H9 (cell line): ENCODE measurements around the gene BEST2. TPM values are rescaled to one million over a fixed set of nuclear protein-coding genes. Genes with fewer than 3 reads are reported as not detected.
A peak's percentile ranks its signal among the peaks of the same experiment; 100 is the strongest.

Experiments
- DNase-seq: peaks from one replicate; pipeline ENCODE4 v3.0.0-alpha.2; 2017
- H2AFZ ChIP-seq: one replicate; pipeline ENCODE4 v1.6.1; 2013; ENCODE audit warnings: mild to moderate bottlenecking, low read length, control low read depth, moderate library complexity
- H2AK5ac ChIP-seq: 2 replicates; pipeline ENCODE4 v1.6.1; 2013; ENCODE audit warnings: low read length, control low read depth, mixed read lengths; ENCODE audit not compliant: insufficient read length
- H2BK120ac ChIP-seq: one replicate; pipeline ENCODE4 v1.6.1; 2013; ENCODE audit warnings: low read depth, mild to moderate bottlenecking, low read length, control low read depth, inconsistent platforms; ENCODE audit not compliant: poor library complexity, severe bottlenecking
- H2BK12ac ChIP-seq: 2 replicates; pipeline ENCODE4 v1.6.1; 2013; ENCODE audit warnings: low read length, control low read depth, mixed read lengths, low read depth; ENCODE audit not compliant: insufficient read length
- H2BK15ac ChIP-seq: 2 replicates; pipeline ENCODE4 v1.6.1; 2013; ENCODE audit warnings: low read depth, low read length, control low read depth
- H2BK20ac ChIP-seq: one replicate; pipeline ENCODE4 v1.6.1; 2013; ENCODE audit warnings: low read depth, mild to moderate bottlenecking, low read length, control low read depth, inconsistent platforms; ENCODE audit not compliant: poor library complexity, severe bottlenecking
- H2BK5ac ChIP-seq: 2 replicates; pipeline ENCODE4 v1.6.1; 2013; ENCODE audit warnings: low read length, control low read depth, mixed read lengths; ENCODE audit not compliant: insufficient read length
- H3K14ac ChIP-seq: 2 replicates; pipeline ENCODE4 v1.6.1; 2013; ENCODE audit warnings: low read length, control low read depth; ENCODE audit not compliant: insufficient read depth
- H3K18ac ChIP-seq: 2 replicates; pipeline ENCODE4 v1.6.1; 2013; ENCODE audit warnings: low read depth, mild to moderate bottlenecking, mixed read lengths, low read length, control low read depth; ENCODE audit not compliant: insufficient read length
- H3K23ac ChIP-seq: 2 replicates; pipeline ENCODE4 v1.6.1; 2013; ENCODE audit warnings: low read length, control low read depth, mixed read lengths, low read depth; ENCODE audit not compliant: insufficient read length
- H3K23me2 ChIP-seq: 2 replicates; pipeline ENCODE4 v1.6.1; 2013; ENCODE audit warnings: low read depth, mild to moderate bottlenecking, mixed read lengths, low read length, control low read depth; ENCODE audit not compliant: insufficient read length, poor library complexity, severe bottlenecking
- H3K27ac ChIP-seq: 2 replicates; pipeline ENCODE4 v1.5.1; 2013; ENCODE audit warnings: low read length, control low read depth, mixed read lengths, low read depth; ENCODE audit not compliant: insufficient read length
- H3K27me3 ChIP-seq: 2 replicates; pipeline ENCODE4 v1.6.1; 2013; ENCODE audit warnings: low read length, control low read depth, inconsistent platforms; ENCODE audit not compliant: insufficient read depth
- H3K4ac ChIP-seq: 2 replicates; pipeline ENCODE4 v1.6.1; 2013; ENCODE audit warnings: low read depth, mild to moderate bottlenecking, control low read depth, inconsistent platforms, low read length, moderate library complexity
- H3K4me1 ChIP-seq: 2 replicates; pipeline ENCODE4 v1.6.1; 2013; ENCODE audit warnings: low read length, control low read depth, inconsistent platforms; ENCODE audit not compliant: insufficient read depth
- H3K4me2 ChIP-seq: 2 replicates; pipeline ENCODE4 v1.6.1; 2013; ENCODE audit warnings: low read length, control low read depth, mixed read lengths; ENCODE audit not compliant: insufficient read length, insufficient read depth
- H3K56ac ChIP-seq: 2 replicates; pipeline ENCODE4 v1.6.1; 2013; ENCODE audit warnings: low read depth, mild to moderate bottlenecking, mixed read lengths, low read length, control low read depth; ENCODE audit not compliant: insufficient read length
- H3K79me1 ChIP-seq: 2 replicates; pipeline ENCODE4 v1.6.1; 2013; ENCODE audit warnings: low read depth, mild to moderate bottlenecking, moderate library complexity, low read length, control low read depth, inconsistent platforms; ENCODE audit not compliant: insufficient read depth, poor library complexity, severe bottlenecking
- H3K79me2 ChIP-seq: 2 replicates; pipeline ENCODE4 v1.6.1; 2013; ENCODE audit warnings: low read length, control low read depth, inconsistent platforms; ENCODE audit not compliant: insufficient read depth
- H3K9ac ChIP-seq: 2 replicates; pipeline ENCODE4 v1.6.1; 2013; ENCODE audit warnings: low read length, control low read depth, mixed read lengths; ENCODE audit not compliant: insufficient read length; ENCODE audit errors: extremely low read depth
- H3K9me3 ChIP-seq: one replicate; pipeline ENCODE4 v1.6.1; 2013; ENCODE audit warnings: low read depth, low read length, inconsistent platforms; ENCODE audit not compliant: control insufficient read depth
- H3T11ph ChIP-seq: one replicate; pipeline ENCODE4 v1.6.1; 2013; ENCODE audit warnings: mild to moderate bottlenecking, low read length, control low read depth, inconsistent platforms
- H4K20me1 ChIP-seq: one replicate; pipeline ENCODE4 v1.6.1; 2013; ENCODE audit not compliant: control insufficient read depth, insufficient read length, insufficient read depth
- H4K5ac ChIP-seq: 2 replicates; pipeline ENCODE4 v1.6.1; 2013; ENCODE audit warnings: low read depth, mild to moderate bottlenecking, mixed read lengths, low read length, control low read depth; ENCODE audit not compliant: insufficient read length
- H4K8ac ChIP-seq: replicated peaks from 2 replicates; pipeline ENCODE4 v1.6.1; 2013; ENCODE audit warnings: low read length, control low read depth, mixed read lengths, low read depth; ENCODE audit not compliant: insufficient read length
- H4K91ac ChIP-seq: 2 replicates; pipeline ENCODE4 v1.6.1; 2013; ENCODE audit warnings: low read depth, mild to moderate bottlenecking, moderate library complexity, mixed read lengths, low read length, control low read depth; ENCODE audit not compliant: insufficient read length
- H3K27ac Mint-ChIP-seq, 3 experiments: 2 replicates in 2 of 3; 3 replicates in 1 of 3; pipeline ENCODE4 v1.8.0; 2020 to 2021; ENCODE audit warnings: mixed read lengths in 3 of 3, mild to moderate bottlenecking in 1 of 3, moderate library complexity in 1 of 3
- H3K27me3 Mint-ChIP-seq: 2 replicates; pipeline ENCODE4 v1.8.0; 2021; ENCODE audit warnings: low read depth, mild to moderate bottlenecking, moderate library complexity, mixed read lengths
- H3K36me3 Mint-ChIP-seq, 3 experiments: 2 replicates in 2 of 3; 3 replicates in 1 of 3; pipeline ENCODE4 v1.8.0; 2020 to 2021; ENCODE audit warnings: low read depth in 3 of 3, mixed read lengths in 3 of 3; ENCODE audit not compliant: insufficient read depth in 1 of 3
- H3K4me1 Mint-ChIP-seq, 2 experiments: 2 replicates each; pipeline ENCODE4 v1.8.0; 2020; ENCODE audit warnings: mixed read lengths in 2 of 2
- H3K4me3 Mint-ChIP-seq, 2 experiments: 2 replicates in 1 of 2; 3 replicates in 1 of 2; pipeline ENCODE4 v1.8.0; 2020 to 2021; ENCODE audit warnings: mild to moderate bottlenecking in 2 of 2, mixed read lengths in 2 of 2, moderate library complexity in 1 of 2
- H3K9me3 Mint-ChIP-seq, 2 experiments: 2 replicates in 1 of 2; 3 replicates in 1 of 2; pipeline ENCODE4 v1.8.0; 2020; ENCODE audit warnings: mild to moderate bottlenecking in 2 of 2, mixed read lengths in 2 of 2, moderate library complexity in 1 of 2
- WGBS: extraction: QIAGEN DNeasy Blood & Tissue Kit; methylation state at CpG from one replicate; pipeline ENCODE4 v1.1.7; 2013; ENCODE audit warnings: missing lambda C conversion rate, low lambda C conversion rate, mixed read lengths; ENCODE audit not compliant: insufficient read length; ENCODE audit errors: extremely low coverage; 5-methylcytosine and 5-hydroxymethylcytosine counted together
- total RNA-seq: library from RNA; stranded (reverse); gene quantifications from 2 replicates; pipeline ENCODE4 v1.2.1, GENCODE V29; 2021
- TF ChIP-seq, protein P1 (sequence below): fragments of 200-600 bp; sonication (generic); conservative IDR thresholded peaks from 3 replicates; pipeline ENCODE4 v1.8.0; 2021; ENCODE audit warnings: antibody characterized with exemption, mild to moderate bottlenecking

Gene BEST2
- total RNA-seq, 1 experiment from 2014 or later, result 1.6 TPM

DNA sequence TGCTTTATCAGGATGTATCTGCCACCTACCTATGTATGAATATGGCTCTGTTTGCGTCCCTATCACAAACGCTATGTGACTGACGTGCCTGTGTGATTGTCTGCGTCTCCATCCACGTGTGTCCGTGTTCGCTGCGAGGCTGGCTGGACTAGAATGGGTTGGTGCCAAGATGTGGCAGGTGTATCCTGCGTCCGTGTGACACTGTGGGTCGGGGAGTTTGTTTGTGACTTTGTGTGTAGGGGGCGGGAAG, 30.5 kb downstream of the BEST2 start:
- peak overlapping the region; percentile 71 for H3K4me2 ChIP-seq
- no peak overlapping the region for H3K9ac ChIP-seq
- H3K27ac Mint-ChIP-seq, result peak overlapping the region in 2 of 3 experiments; percentile 42 to 91; a peak in 3 of 7 replicates

More for the DNA sequence above, 30.5 kb downstream of the BEST2 start:
- Histone ChIP-seq H4K91ac (no peak overlapping the region), H3K9me3 (no peaks in the 10 kb centered on the region), H3K79me2 (no peaks in the 10 kb centered on the region), H4K8ac (no peak overlapping the region), H3K23ac (no peak overlapping the region), H2BK5ac (no peak overlapping the region), H3T11ph (no peak overlapping the region), H3K27me3 (no peaks in the 10 kb centered on the region), H2BK120ac (no peak overlapping the region), H3K27ac (no peak overlapping the region), H3K14ac (no peak overlapping the region), H3K4me1 (peaks cover 4% of the 10 kb centered on the region), H4K5ac (peak overlapping the region; percentile 27), H3K4ac (no peak overlapping the region), H2AFZ (no peak overlapping the region), H2BK20ac (no peak overlapping the region), H2BK12ac (no peak overlapping the region), H3K23me2 (peaks cover 23% of the 10 kb centered on the region), H3K79me1 (no peaks in the 10 kb centered on the region), H3K56ac (no peak overlapping the region), H3K18ac (peak overlapping the region; percentile 2), H2BK15ac (no peak overlapping the region), H4K20me1 (no peaks in the 10 kb centered on the region), H2AK5ac (no peak overlapping the region)
- Mint-ChIP-seq H3K36me3 (no peaks in the 10 kb centered on the region), H3K9me3 (no peaks in the 10 kb centered on the region), H3K4me1 (peaks cover 23 to 24% of the 10 kb centered on the region in 2 experiments), H3K4me3 (peak overlapping the region; percentile 63 to 85), H3K27me3 (no peaks in the 10 kb centered on the region; the same call in 1 of the 2 replicates)
- TF ChIP-seq, protein P1, sequence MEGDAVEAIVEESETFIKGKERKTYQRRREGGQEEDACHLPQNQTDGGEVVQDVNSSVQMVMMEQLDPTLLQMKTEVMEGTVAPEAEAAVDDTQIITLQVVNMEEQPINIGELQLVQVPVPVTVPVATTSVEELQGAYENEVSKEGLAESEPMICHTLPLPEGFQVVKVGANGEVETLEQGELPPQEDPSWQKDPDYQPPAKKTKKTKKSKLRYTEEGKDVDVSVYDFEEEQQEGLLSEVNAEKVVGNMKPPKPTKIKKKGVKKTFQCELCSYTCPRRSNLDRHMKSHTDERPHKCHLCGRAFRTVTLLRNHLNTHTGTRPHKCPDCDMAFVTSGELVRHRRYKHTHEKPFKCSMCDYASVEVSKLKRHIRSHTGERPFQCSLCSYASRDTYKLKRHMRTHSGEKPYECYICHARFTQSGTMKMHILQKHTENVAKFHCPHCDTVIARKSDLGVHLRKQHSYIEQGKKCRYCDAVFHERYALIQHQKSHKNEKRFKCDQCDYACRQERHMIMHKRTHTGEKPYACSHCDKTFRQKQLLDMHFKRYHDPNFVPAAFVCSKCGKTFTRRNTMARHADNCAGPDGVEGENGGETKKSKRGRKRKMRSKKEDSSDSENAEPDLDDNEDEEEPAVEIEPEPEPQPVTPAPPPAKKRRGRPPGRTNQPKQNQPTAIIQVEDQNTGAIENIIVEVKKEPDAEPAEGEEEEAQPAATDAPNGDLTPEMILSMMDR, result no peak
- DNase-seq, result no peak
- no CpG with 5 or more reads among the region's 12 CpGs for WGBS
